ACHN (cell line): ENCODE results near the gene IZUMO3.
"Not testable (repeated sequence)": the region's sequence is repeated elsewhere in the genome, so short reads cannot be mapped to it uniquely, and the experiment has no call there.

Source experiments
- DNase-seq: peaks from one replicate; pipeline ENCODE4 v3.0.0-alpha.2; 2015
- in situ Hi-C: cut with HindIII; loops from 2 replicates; pipeline ENCODE4 v1.10.0; 2017; ENCODE audit warnings: low sequenced_read_pairs, low pct_ligation_motif_present, low pct_unique_long_range_greater_than_20kb

Gene IZUMO3

GRCh38 chr9:24545847-24546522, at the start of gene IZUMO3:
Gene IZUMO3, minus strand, starts transcription at chr9:24545897. Its CDS starts 248 bp downstream, at chr9:24545649.
- in situ Hi-C loops: no loop called here
- DNase-seq: no peak

- DNase-seq: no peak
- in situ Hi-C loops: no loop called here
Measured at GRCh38 chr9:24594234-24594850, 48.6 kb upstream of the IZUMO3 start.

- in situ Hi-C loops: no loop called here
- no peak for DNase-seq
Measured at GRCh38 chr9:24590432-24590831, 44.7 kb upstream of the IZUMO3 start.

GRCh38 chr9:24587883-24588282, 42.2 kb upstream of the IZUMO3 start:
- DNase-seq: no peak
- in situ Hi-C loops: no loop called here

GRCh38 chr9:24582146-24583126, 36.7 kb upstream of the IZUMO3 start:
- in situ Hi-C loops: no loop called here
- no peak for DNase-seq

GRCh38 chr9:24580005-24580404, 34.3 kb upstream of the IZUMO3 start:
- in situ Hi-C loops, DNase-seq: not testable (repeated sequence)

GRCh38 chr9:24572406-24572805, 26.7 kb upstream of the IZUMO3 start:
- DNase-seq: no peak
- in situ Hi-C loops: no loop called here

GRCh38 chr9:24561957-24562356, 16.3 kb upstream of the IZUMO3 start:
- in situ Hi-C loops: no loop called here
- DNase-seq: no peak

- no peak for DNase-seq
- in situ Hi-C loops: no loop called here
Measured at GRCh38 chr9:24553183-24553552, 7.5 kb upstream of the IZUMO3 start.

- in situ Hi-C loops: no loop called here
- DNase-seq: no peak
Measured at GRCh38 chr9:24552526-24553182, 7.0 kb upstream of the IZUMO3 start.

GRCh38 chr9:24545285-24545684, 412 bp downstream of the IZUMO3 start:
- no peak for DNase-seq
- in situ Hi-C loops: no loop called here

GRCh38 chr9:24518545-24518944, 27.2 kb downstream of the IZUMO3 start:
- in situ Hi-C loops: no loop called here
- DNase-seq: no peak

GRCh38 chr9:24516463-24516862, 29.2 kb downstream of the IZUMO3 start:
- DNase-seq: no peak
- in situ Hi-C loops: no loop called here

- in situ Hi-C loops: no loop called here
Measured at GRCh38 chr9:24509850-24510249, 35.8 kb downstream of the IZUMO3 start.

GRCh38 chr9:24504521-24504920, 41.2 kb downstream of the IZUMO3 start:
- no peak for DNase-seq
- in situ Hi-C loops: no loop called here

More at GRCh38 chr9:24509850-24510249, 35.8 kb downstream of the IZUMO3 start:
- DNase-seq: no peak

GRCh38 chr9:24502206-24502937, 43.3 kb downstream of the IZUMO3 start:
- in situ Hi-C loops: no loop called here
- DNase-seq: no peak

- no peak for DNase-seq
- in situ Hi-C loops: no loop called here
Measured at GRCh38 chr9:24500761-24501160, 44.9 kb downstream of the IZUMO3 start.

- in situ Hi-C loops: no loop called here
- DNase-seq: no peak
Measured at GRCh38 chr9:24498632-24499031, 47.1 kb downstream of the IZUMO3 start.
